H9 (cell line): ENCODE results near the gene SLC6A19. TPM values are rescaled to one million over a fixed set of nuclear protein-coding genes. Genes with fewer than 3 reads are reported as not detected.

Experiments used
- DNase-seq: peaks from one replicate; pipeline ENCODE4 v3.0.0-alpha.2; 2017
- H2AFZ ChIP-seq: one replicate; pipeline ENCODE4 v1.6.1; 2013; ENCODE audit warnings: mild to moderate bottlenecking, low read length, control low read depth, moderate library complexity
- H2AK5ac ChIP-seq: 2 replicates; pipeline ENCODE4 v1.6.1; 2013; ENCODE audit warnings: low read length, control low read depth, mixed read lengths; ENCODE audit not compliant: insufficient read length
- H2BK120ac ChIP-seq: one replicate; pipeline ENCODE4 v1.6.1; 2013; ENCODE audit warnings: low read depth, mild to moderate bottlenecking, low read length, control low read depth, inconsistent platforms; ENCODE audit not compliant: poor library complexity, severe bottlenecking
- H2BK12ac ChIP-seq: 2 replicates; pipeline ENCODE4 v1.6.1; 2013; ENCODE audit warnings: low read length, control low read depth, mixed read lengths, low read depth; ENCODE audit not compliant: insufficient read length
- H2BK15ac ChIP-seq: 2 replicates; pipeline ENCODE4 v1.6.1; 2013; ENCODE audit warnings: low read depth, low read length, control low read depth
- H2BK20ac ChIP-seq: one replicate; pipeline ENCODE4 v1.6.1; 2013; ENCODE audit warnings: low read depth, mild to moderate bottlenecking, low read length, control low read depth, inconsistent platforms; ENCODE audit not compliant: poor library complexity, severe bottlenecking
- H2BK5ac ChIP-seq: 2 replicates; pipeline ENCODE4 v1.6.1; 2013; ENCODE audit warnings: low read length, control low read depth, mixed read lengths; ENCODE audit not compliant: insufficient read length
- H3K14ac ChIP-seq: 2 replicates; pipeline ENCODE4 v1.6.1; 2013; ENCODE audit warnings: low read length, control low read depth; ENCODE audit not compliant: insufficient read depth
- H3K18ac ChIP-seq: 2 replicates; pipeline ENCODE4 v1.6.1; 2013; ENCODE audit warnings: low read depth, mild to moderate bottlenecking, mixed read lengths, low read length, control low read depth; ENCODE audit not compliant: insufficient read length
- H3K23ac ChIP-seq: 2 replicates; pipeline ENCODE4 v1.6.1; 2013; ENCODE audit warnings: low read length, control low read depth, mixed read lengths, low read depth; ENCODE audit not compliant: insufficient read length
- H3K23me2 ChIP-seq: 2 replicates; pipeline ENCODE4 v1.6.1; 2013; ENCODE audit warnings: low read depth, mild to moderate bottlenecking, mixed read lengths, low read length, control low read depth; ENCODE audit not compliant: insufficient read length, poor library complexity, severe bottlenecking
- H3K27ac ChIP-seq: 2 replicates; pipeline ENCODE4 v1.5.1; 2013; ENCODE audit warnings: low read length, control low read depth, mixed read lengths, low read depth; ENCODE audit not compliant: insufficient read length
- H3K27me3 ChIP-seq: 2 replicates; pipeline ENCODE4 v1.6.1; 2013; ENCODE audit warnings: low read length, control low read depth, inconsistent platforms; ENCODE audit not compliant: insufficient read depth
- H3K4ac ChIP-seq: 2 replicates; pipeline ENCODE4 v1.6.1; 2013; ENCODE audit warnings: low read depth, mild to moderate bottlenecking, control low read depth, inconsistent platforms, low read length, moderate library complexity
- H3K4me1 ChIP-seq: 2 replicates; pipeline ENCODE4 v1.6.1; 2013; ENCODE audit warnings: low read length, control low read depth, inconsistent platforms; ENCODE audit not compliant: insufficient read depth
- H3K4me2 ChIP-seq: 2 replicates; pipeline ENCODE4 v1.6.1; 2013; ENCODE audit warnings: low read length, control low read depth, mixed read lengths; ENCODE audit not compliant: insufficient read length, insufficient read depth
- H3K56ac ChIP-seq: 2 replicates; pipeline ENCODE4 v1.6.1; 2013; ENCODE audit warnings: low read depth, mild to moderate bottlenecking, mixed read lengths, low read length, control low read depth; ENCODE audit not compliant: insufficient read length
- H3K79me1 ChIP-seq: 2 replicates; pipeline ENCODE4 v1.6.1; 2013; ENCODE audit warnings: low read depth, mild to moderate bottlenecking, moderate library complexity, low read length, control low read depth, inconsistent platforms; ENCODE audit not compliant: insufficient read depth, poor library complexity, severe bottlenecking
- H3K79me2 ChIP-seq: 2 replicates; pipeline ENCODE4 v1.6.1; 2013; ENCODE audit warnings: low read length, control low read depth, inconsistent platforms; ENCODE audit not compliant: insufficient read depth
- H3K9ac ChIP-seq: 2 replicates; pipeline ENCODE4 v1.6.1; 2013; ENCODE audit warnings: low read length, control low read depth, mixed read lengths; ENCODE audit not compliant: insufficient read length; ENCODE audit errors: extremely low read depth
- H3K9me3 ChIP-seq: one replicate; pipeline ENCODE4 v1.6.1; 2013; ENCODE audit warnings: low read depth, low read length, inconsistent platforms; ENCODE audit not compliant: control insufficient read depth
- H3T11ph ChIP-seq: one replicate; pipeline ENCODE4 v1.6.1; 2013; ENCODE audit warnings: mild to moderate bottlenecking, low read length, control low read depth, inconsistent platforms
- H4K20me1 ChIP-seq: one replicate; pipeline ENCODE4 v1.6.1; 2013; ENCODE audit not compliant: control insufficient read depth, insufficient read length, insufficient read depth
- H4K5ac ChIP-seq: 2 replicates; pipeline ENCODE4 v1.6.1; 2013; ENCODE audit warnings: low read depth, mild to moderate bottlenecking, mixed read lengths, low read length, control low read depth; ENCODE audit not compliant: insufficient read length
- H4K8ac ChIP-seq: replicated peaks from 2 replicates; pipeline ENCODE4 v1.6.1; 2013; ENCODE audit warnings: low read length, control low read depth, mixed read lengths, low read depth; ENCODE audit not compliant: insufficient read length
- H4K91ac ChIP-seq: 2 replicates; pipeline ENCODE4 v1.6.1; 2013; ENCODE audit warnings: low read depth, mild to moderate bottlenecking, moderate library complexity, mixed read lengths, low read length, control low read depth; ENCODE audit not compliant: insufficient read length
- H3K27ac Mint-ChIP-seq, 3 experiments: 2 replicates in 2 of 3; 3 replicates in 1 of 3; pipeline ENCODE4 v1.8.0; 2020 to 2021; ENCODE audit warnings: mixed read lengths in 3 of 3, mild to moderate bottlenecking in 1 of 3, moderate library complexity in 1 of 3
- H3K27me3 Mint-ChIP-seq: 2 replicates; pipeline ENCODE4 v1.8.0; 2021; ENCODE audit warnings: low read depth, mild to moderate bottlenecking, moderate library complexity, mixed read lengths
- H3K36me3 Mint-ChIP-seq, 3 experiments: 2 replicates in 2 of 3; 3 replicates in 1 of 3; pipeline ENCODE4 v1.8.0; 2020 to 2021; ENCODE audit warnings: low read depth in 3 of 3, mixed read lengths in 3 of 3; ENCODE audit not compliant: insufficient read depth in 1 of 3
- H3K4me1 Mint-ChIP-seq, 2 experiments: 2 replicates each; pipeline ENCODE4 v1.8.0; 2020; ENCODE audit warnings: mixed read lengths in 2 of 2
- H3K4me3 Mint-ChIP-seq, 2 experiments: 2 replicates in 1 of 2; 3 replicates in 1 of 2; pipeline ENCODE4 v1.8.0; 2020 to 2021; ENCODE audit warnings: mild to moderate bottlenecking in 2 of 2, mixed read lengths in 2 of 2, moderate library complexity in 1 of 2
- H3K9me3 Mint-ChIP-seq, 2 experiments: 2 replicates in 1 of 2; 3 replicates in 1 of 2; pipeline ENCODE4 v1.8.0; 2020; ENCODE audit warnings: mild to moderate bottlenecking in 2 of 2, mixed read lengths in 2 of 2, moderate library complexity in 1 of 2
- CTCF ChIP-seq: fragments of 200-600 bp; sonication (generic); conservative IDR thresholded peaks from 3 replicates; pipeline ENCODE4 v1.8.0; 2021; ENCODE audit warnings: antibody characterized with exemption, mild to moderate bottlenecking
- WGBS: extraction: QIAGEN DNeasy Blood & Tissue Kit; methylation state at CpG from one replicate; pipeline ENCODE4 v1.1.7; 2013; ENCODE audit warnings: missing lambda C conversion rate, low lambda C conversion rate, mixed read lengths; ENCODE audit not compliant: insufficient read length; ENCODE audit errors: extremely low coverage; 5-methylcytosine and 5-hydroxymethylcytosine counted together
- total RNA-seq: library from RNA; stranded (reverse); gene quantifications from 2 replicates; pipeline ENCODE4 v1.2.1, GENCODE V29; 2021

SLC6A19 gene
- total RNA-seq, 1 experiment from 2014 or later = not detected

- no peaks in the 10 kb centered on the region for H3K27me3 ChIP-seq
Observed at GRCh38 chr5:1184481-1184880, 16.9 kb upstream of the SLC6A19 start.

More at GRCh38 chr5:1184481-1184880, 16.9 kb upstream of the SLC6A19 start:
- no peaks in the 10 kb centered on the region for H3K36me3 Mint-ChIP-seq
- H3K27me3 Mint-ChIP-seq = no peaks in the 10 kb centered on the region
- Histone ChIP-seq H4K20me1 (no peaks in the 10 kb centered on the region), H3K4me1 (no peaks in the 10 kb centered on the region), H2BK20ac (no peak overlapping the region), H4K91ac (no peak overlapping the region), H3K14ac (no peak overlapping the region; the same call in 1 of the 2 replicates), H3K79me1 (no peaks in the 10 kb centered on the region), H2BK12ac (no peak overlapping the region), H3K79me2 (no peaks in the 10 kb centered on the region), H3K9me3 (no peaks in the 10 kb centered on the region), H3K18ac (no peak overlapping the region), H2BK5ac (no peak overlapping the region), H3K4ac (no peak overlapping the region), H4K5ac (no peak overlapping the region), H2AFZ (no peak overlapping the region), H3K27ac (no peak overlapping the region), H4K8ac (no peak overlapping the region), H3K9ac (no peak overlapping the region), H3K23ac (no peak overlapping the region), H3T11ph (no peak overlapping the region), H2BK120ac (no peak overlapping the region), H2BK15ac (no peak overlapping the region), H3K23me2 (no peaks in the 10 kb centered on the region), H3K56ac (no peak overlapping the region), H3K4me2 (no peak overlapping the region), H2AK5ac (no peak overlapping the region)
- no peak for DNase-seq
- no peak overlapping the region for H3K27ac Mint-ChIP-seq
- H3K4me1 Mint-ChIP-seq = peaks cover 5% of the 10 kb centered on the region in 2 experiments; a peak in 2 of 4 replicates
- TF ChIP-seq CTCF = no peak
- no peak overlapping the region for H3K4me3 Mint-ChIP-seq
- no CpG with 5 or more reads among the region's 7 CpGs for WGBS
- no peaks in the 10 kb centered on the region for H3K9me3 Mint-ChIP-seq
